B cell (primary cell): Measurements from ENCODE around the gene NPFFR1. TPM values are rescaled to one million over a fixed set of nuclear protein-coding genes. Genes with fewer than 3 reads are reported as not detected.
A peak's percentile ranks its signal among the peaks of the same experiment; 100 is the strongest.

ENCODE experiments used
- ATAC-seq: fragments of 200-7000 bp; cut with Tn5 transposase; one replicate; pipeline ENCODE4 v1.10.0; 2021; ENCODE audit warnings: low read depth, mild to moderate bottlenecking, moderate number of reproducible peaks, moderate library complexity
- CTCF ChIA-PET: fragments of 350-600 bp; sonication (Branson Sonifier 250); formaldehyde crosslinking; loops from one replicate; lab custom pipeline; 2021; ENCODE audit warnings: antibody characterized with exemption, inconsistent platforms; lab: Charles Lee
- POLR2A ChIA-PET: fragments of 350-600 bp; sonication (Branson Sonifier 250); formaldehyde crosslinking; loops from one replicate; lab custom pipeline; 2021; ENCODE audit warnings: antibody characterized with exemption; lab: Charles Lee
- DNase-seq: peaks from one replicate; pipeline ENCODE4 v3.0.0; 2013
- H2AFZ ChIP-seq: 2 replicates; pipeline ENCODE4 v1.6.1; 2012; ENCODE audit warnings: mild to moderate bottlenecking, low read depth, low read length; ENCODE audit not compliant: insufficient read depth, poor library complexity, severe bottlenecking
- H3K27ac ChIP-seq, 2 donors: 1 replicate in 1 of 2; 2 replicates in 1 of 2; pipeline ENCODE4 v1.5.1; 2012 to 2013; ENCODE audit warnings: low read length in 2 of 2, mild to moderate bottlenecking in 2 of 2, moderate library complexity in 1 of 2
- H3K27me3 ChIP-seq, 4 experiments: fragments of 200-600 bp in 1 of 4; sonication (generic) in 1 of 4; replicated peaks in 1 of 4; 1 replicate in 2 of 4; 2 replicates in 2 of 4; pipeline versions ENCODE4 v1.6.1 to v1.7.0; 2013 to 2016; ENCODE audit warnings: low read length in 3 of 4, mild to moderate bottlenecking in 2 of 4, mixed read lengths in 1 of 4, moderate library complexity in 1 of 4; ENCODE audit not compliant: insufficient read depth in 4 of 4, control insufficient read depth in 3 of 4; ENCODE audit errors: control extremely low read depth in 1 of 4
- H3K36me3 ChIP-seq, 2 experiments: replicated peaks in 1 of 2; 1 replicate in 1 of 2; 2 replicates in 1 of 2; pipeline versions ENCODE4 v1.6.1 to v1.7.1; 2013; ENCODE audit warnings: low read length in 1 of 2; ENCODE audit not compliant: insufficient read depth in 2 of 2, control insufficient read depth in 1 of 2; ENCODE audit errors: control extremely low read depth in 1 of 2, extremely low read depth in 1 of 2
- H3K4me1 ChIP-seq, 2 donors: fragments of 200-600 bp in 1 of 2; sonication (generic) in 1 of 2; 1 replicate in 1 of 2; 2 replicates in 1 of 2; pipeline versions ENCODE4 v1.5.1 to v1.6.1; 2013 to 2017; ENCODE audit warnings: low read length in 2 of 2; ENCODE audit not compliant: control insufficient read depth in 2 of 2, insufficient read depth in 2 of 2
- H3K4me2 ChIP-seq: replicated peaks from 2 replicates; pipeline ENCODE3; 2012; ENCODE audit warnings: mild to moderate bottlenecking, low read depth, low read length; ENCODE audit not compliant: poor library complexity, severe bottlenecking
- H3K4me3 ChIP-seq, 5 experiments: fragments of 200-600 bp in 1 of 5; sonication (generic) in 1 of 5; 1 replicate in 3 of 5; 2 replicates in 2 of 5; pipeline versions ENCODE4 v1.5.1 to v1.7.0; 2011 to 2016; ENCODE audit warnings: low read length in 4 of 5, mild to moderate bottlenecking in 4 of 5, low read depth in 2 of 5, control low read depth in 1 of 5, moderate library complexity in 1 of 5; ENCODE audit not compliant: insufficient read depth in 1 of 5; ENCODE audit errors: control extremely low read depth in 1 of 5, extremely low read depth in 1 of 5
- H3K79me2 ChIP-seq: fragments of 200-600 bp; sonication (generic); one replicate; pipeline ENCODE4 v1.6.0; 2016; ENCODE audit warnings: low read length; ENCODE audit not compliant: control insufficient read depth, insufficient read depth
- H3K9ac ChIP-seq: fragments of 200-600 bp; sonication (generic); 2 replicates; pipeline ENCODE4 v1.6.1; 2017; ENCODE audit warnings: mild to moderate bottlenecking, low read length, moderate library complexity
- H3K9me3 ChIP-seq, 3 donors: one replicate each; pipeline versions ENCODE4 v1.6.1 to v1.7.1; 2013; ENCODE audit warnings: low read length in 2 of 3; ENCODE audit not compliant: control insufficient read depth in 2 of 3, insufficient read depth in 1 of 3; ENCODE audit errors: control extremely low read depth in 1 of 3
- H4K20me1 ChIP-seq: 2 replicates; pipeline ENCODE4 v1.6.0; 2012; ENCODE audit warnings: mild to moderate bottlenecking, low read length; ENCODE audit not compliant: insufficient read depth, control insufficient read depth, poor library complexity, severe bottlenecking
- H3K27ac Mint-ChIP-seq: one replicate; pipeline ENCODE4 v1.8.0; 2021; ENCODE audit warnings: mixed read lengths
- H3K27me3 Mint-ChIP-seq: one replicate; pipeline ENCODE4 v1.8.0; 2021; ENCODE audit warnings: mixed read lengths
- H3K4me1 Mint-ChIP-seq: one replicate; pipeline ENCODE4 v1.8.0; 2021; ENCODE audit warnings: mixed read lengths
- H3K4me3 Mint-ChIP-seq: one replicate; pipeline ENCODE4 v1.8.0; 2021; ENCODE audit warnings: mixed read lengths
- H3K9me3 Mint-ChIP-seq: one replicate; pipeline ENCODE4 v1.8.0; 2022; ENCODE audit warnings: mixed read lengths; ENCODE audit not compliant: insufficient read depth
- EZH2 ChIP-seq: IDR thresholded peaks from 2 replicates; pipeline ENCODE4 v1.6.1; 2012; ENCODE audit warnings: borderline replicate concordance, low read depth, mild to moderate bottlenecking, moderate library complexity, low read length; ENCODE audit not compliant: insufficient read depth, poor library complexity, severe bottlenecking
- WGBS: methylation state at CpG from one replicate; pipeline ENCODE4 v1.1.5; 2013; ENCODE audit warnings: missing lambda C conversion rate; ENCODE audit not compliant: insufficient coverage; 5-methylcytosine and 5-hydroxymethylcytosine counted together
- intact Hi-C: fragments of 100-400 bp; cut with micrococcal nuclease; formaldehyde crosslinking; loops from one replicate; pipeline ENCODE4 v1.10.0; 2022
- polyA plus RNA-seq: library from polyadenylated mRNA; depleted of rRNA; stranded (reverse); fragments of >200 nt; gene quantifications from 2 replicates; pipeline ENCODE4 v1.2.3, GENCODE V29; 2012
- total RNA-seq, 2 donors: library from RNA; stranded (reverse); fragments of 120-200 nt in 1 of 2; gene quantifications; 1 replicate in 1 of 2; 2 replicates in 1 of 2; pipeline versions ENCODE4 v1.2.3 to v1.2.4, GENCODE V29; 2013 to 2022
- TF ChIP-seq, protein P1 (sequence below): fragments of 200-600 bp; IDR thresholded peaks from one replicate; pipeline ENCODE4 v1.8.0; 2022; ENCODE audit warnings: antibody characterized with exemption, mild to moderate bottlenecking

The NPFFR1 gene
- total and polyA plus RNA-seq, 2 donors (not counting 1 experiment from before 2014, with no cell fraction given), result not detected

- ChIA-PET POLR2A (interaction anchor here (1.0 kb wide), 1 partner anchor 24 kb away, joined by 3 read pairs; no protein-coding TSS in a partner anchor), CTCF (interaction anchor here (1.1 to 1.3 kb wide), 1 partner anchor 33 kb away, joined by 4 to 5 read pairs; no protein-coding TSS in a partner anchor)
- H3K9me3 Mint-ChIP-seq, result no peaks in the 10 kb centered on the region
These were observed 47.3 kb upstream of the NPFFR1 start for GRCh38 chr10:70331160-70331485.

DNA sequence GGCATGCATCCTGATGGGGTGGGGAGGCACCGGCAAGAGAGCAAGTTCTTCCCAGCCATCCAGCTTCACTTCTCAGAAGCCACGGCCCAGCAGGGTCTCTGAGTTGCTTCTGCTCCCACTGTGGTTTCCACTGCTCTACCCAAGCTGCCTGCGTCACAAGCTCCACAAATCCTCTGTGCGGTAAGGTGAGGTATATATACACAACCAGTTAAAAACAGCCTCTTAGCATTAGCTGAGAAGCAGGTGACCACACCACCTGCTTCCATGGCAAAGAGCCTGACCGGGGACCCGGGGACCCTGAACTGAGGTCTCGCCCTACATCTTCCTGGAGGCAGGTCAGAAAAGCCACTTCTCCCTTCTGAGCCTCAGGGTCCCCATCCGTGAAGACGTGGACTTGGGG, 46.9 kb upstream of the NPFFR1 start:
- no peak overlapping the region for H2AFZ ChIP-seq
- H3K27me3 ChIP-seq, result peaks cover 0 to 53% (median 19%) of the 10 kb centered on the region in 4 experiments
- WGBS, result 82% methylated on average over 7 of the region's 9 CpGs
- peaks cover 47% of the 10 kb centered on the region for H3K27me3 Mint-ChIP-seq
- H3K4me1 ChIP-seq, result peaks cover 21 to 24% of the 10 kb centered on the region in 2 donors
- H3K27ac Mint-ChIP-seq, result no peak overlapping the region
- no peaks in the 10 kb centered on the region for H4K20me1 ChIP-seq
- no peak for DNase-seq
- no peaks in the 10 kb centered on the region for H3K36me3 ChIP-seq
- peak overlapping the region; percentile 60 for H3K4me2 ChIP-seq
- no peak overlapping the region for H3K27ac ChIP-seq
- no peak overlapping the region for H3K9ac ChIP-seq
- CTCF ChIA-PET, result interaction anchor here (0.8 to 1.1 kb wide), 2 partner anchors 34 to 101 kb away, joined by 3 to 5 read pairs; no protein-coding TSS in a partner anchor
- H3K9me3 ChIP-seq, result peaks cover 0 to 17% (median 3%) of the 10 kb centered on the region in 3 donors
- no peaks in the 10 kb centered on the region for H3K79me2 ChIP-seq
- intact Hi-C loops, result loop anchor here (1.0 to 2.0 kb wide), 2 partner anchors 24 to 97 kb away; partner anchors contain the start of gene PPA1
- H3K9me3 Mint-ChIP-seq, result no peaks in the 10 kb centered on the region
- H3K4me3 Mint-ChIP-seq, result no peak overlapping the region
- TF ChIP-seq, protein P1, sequence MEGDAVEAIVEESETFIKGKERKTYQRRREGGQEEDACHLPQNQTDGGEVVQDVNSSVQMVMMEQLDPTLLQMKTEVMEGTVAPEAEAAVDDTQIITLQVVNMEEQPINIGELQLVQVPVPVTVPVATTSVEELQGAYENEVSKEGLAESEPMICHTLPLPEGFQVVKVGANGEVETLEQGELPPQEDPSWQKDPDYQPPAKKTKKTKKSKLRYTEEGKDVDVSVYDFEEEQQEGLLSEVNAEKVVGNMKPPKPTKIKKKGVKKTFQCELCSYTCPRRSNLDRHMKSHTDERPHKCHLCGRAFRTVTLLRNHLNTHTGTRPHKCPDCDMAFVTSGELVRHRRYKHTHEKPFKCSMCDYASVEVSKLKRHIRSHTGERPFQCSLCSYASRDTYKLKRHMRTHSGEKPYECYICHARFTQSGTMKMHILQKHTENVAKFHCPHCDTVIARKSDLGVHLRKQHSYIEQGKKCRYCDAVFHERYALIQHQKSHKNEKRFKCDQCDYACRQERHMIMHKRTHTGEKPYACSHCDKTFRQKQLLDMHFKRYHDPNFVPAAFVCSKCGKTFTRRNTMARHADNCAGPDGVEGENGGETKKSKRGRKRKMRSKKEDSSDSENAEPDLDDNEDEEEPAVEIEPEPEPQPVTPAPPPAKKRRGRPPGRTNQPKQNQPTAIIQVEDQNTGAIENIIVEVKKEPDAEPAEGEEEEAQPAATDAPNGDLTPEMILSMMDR, result no peak
- TF ChIP-seq EZH2, result no peak
- POLR2A ChIA-PET, result interaction anchor here (0.6 kb wide), 1 partner anchor 29 kb away, joined by 6 read pairs; no protein-coding TSS in a partner anchor
- H3K4me1 Mint-ChIP-seq, result peaks cover 31% of the 10 kb centered on the region
- ATAC-seq, result no peak
- no peak overlapping the region for H3K4me3 ChIP-seq

More at GRCh38 chr10:70331160-70331485, 47.3 kb upstream of the NPFFR1 start:
- peak overlapping the region in 1 of 5 experiments; percentile 33 for H3K4me3 ChIP-seq
- Mint-ChIP-seq H3K4me3 (peak overlapping the region; percentile 63), H3K27ac (peak overlapping the region; percentile 70), H3K4me1 (peaks cover 27% of the 10 kb centered on the region), H3K27me3 (peaks cover 51% of the 10 kb centered on the region)
- DNase-seq (no peak), ATAC-seq (no peak)
- peak overlapping the region; percentile 60 for H3K4me2 ChIP-seq
- no peaks in the 10 kb centered on the region for H3K79me2 ChIP-seq
- WGBS, result 86% methylated on average over 2 of the region's 2 CpGs
- no peak overlapping the region for H3K9ac ChIP-seq
- H2AFZ ChIP-seq, result no peak overlapping the region
- intact Hi-C loops, result loop anchor here (1.0 to 2.0 kb wide), 2 partner anchors 24 to 98 kb away; partner anchors contain the start of gene PPA1
- H3K27ac ChIP-seq, result no peak overlapping the region
- peaks cover 21 to 24% of the 10 kb centered on the region in 2 donors for H3K4me1 ChIP-seq
- H3K27me3 ChIP-seq, result peaks cover 0 to 57% (median 21%) of the 10 kb centered on the region in 4 experiments
- no peaks in the 10 kb centered on the region for H4K20me1 ChIP-seq
- H3K36me3 ChIP-seq, result no peaks in the 10 kb centered on the region
- peaks cover 0 to 17% (median 3%) of the 10 kb centered on the region in 3 donors for H3K9me3 ChIP-seq
- TF ChIP-seq, protein P1, result no peak
- no peak for TF ChIP-seq EZH2
